Glutamatergic neuron (in vitro differentiated cells): ENCODE data around the gene FAM171A1. TPM values are rescaled to one million over a fixed set of nuclear protein-coding genes. Genes with fewer than 3 reads are reported as not detected.

Experiments
- DNase-seq: peaks from one replicate; pipeline ENCODE4 v3.0.0; 2022
- H3K27ac Mint-ChIP-seq: one replicate; pipeline ENCODE4 v1.8.0; 2020; ENCODE audit warnings: mild to moderate bottlenecking, mixed read lengths, inconsistent platforms; ENCODE audit not compliant: unreplicated experiment
- H3K27me3 Mint-ChIP-seq: one replicate; pipeline ENCODE4 v1.8.0; 2020; ENCODE audit warnings: mild to moderate bottlenecking, moderate library complexity, mixed read lengths, inconsistent platforms; ENCODE audit not compliant: unreplicated experiment
- H3K36me3 Mint-ChIP-seq: one replicate; pipeline ENCODE4 v1.8.0; 2020; ENCODE audit warnings: mild to moderate bottlenecking, mixed read lengths, inconsistent platforms; ENCODE audit not compliant: unreplicated experiment
- H3K4me1 Mint-ChIP-seq: one replicate; pipeline ENCODE4 v1.8.0; 2020; ENCODE audit warnings: mild to moderate bottlenecking, low read depth, mixed read lengths, inconsistent platforms; ENCODE audit not compliant: unreplicated experiment
- H3K4me3 Mint-ChIP-seq: one replicate; pipeline ENCODE4 v1.8.0; 2020; ENCODE audit warnings: mild to moderate bottlenecking, mixed read lengths, inconsistent platforms; ENCODE audit not compliant: unreplicated experiment
- H3K9me3 Mint-ChIP-seq: one replicate; pipeline ENCODE4 v1.8.0; 2020; ENCODE audit warnings: mild to moderate bottlenecking, moderate library complexity, mixed read lengths, inconsistent platforms; ENCODE audit not compliant: unreplicated experiment
- total RNA-seq: library from RNA; stranded (reverse); fragmentation: NEBNext Ultra II Directional; extraction: Animal tissue kit (Norgen Biotek cat#: 25700); gene quantifications from one replicate; pipeline ENCODE4 v1.2.1, GENCODE V29; 2021; ENCODE audit not compliant: unreplicated experiment
- TF ChIP-seq, protein P1 (sequence below): fragments of 200-600 bp; sonication (generic); IDR thresholded peaks from one replicate; pipeline ENCODE4 v1.5.0; 2021; ENCODE audit not compliant: partially characterized antibody, unreplicated experiment

The FAM171A1 gene
- total RNA-seq, 1 donor from 2014 or later = 186 TPM

DNA sequence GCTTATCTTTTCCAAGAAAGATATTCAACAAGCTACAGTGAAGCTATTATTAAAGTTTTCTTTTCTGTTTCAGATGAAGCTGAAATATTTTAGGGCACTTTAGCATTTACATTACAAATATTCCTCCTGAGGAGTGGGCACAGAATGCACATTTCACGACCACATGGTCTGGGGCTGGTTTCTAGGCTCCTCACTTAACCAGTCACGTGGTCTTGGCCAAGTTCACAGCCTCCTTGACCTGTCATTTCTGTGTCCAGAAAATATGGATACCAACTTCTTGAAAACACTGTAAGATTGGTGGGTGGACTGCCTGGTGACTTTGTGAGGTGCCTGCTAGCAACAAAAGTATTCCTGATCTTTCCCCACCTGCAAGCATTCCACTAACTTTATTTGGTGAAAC lies 70.9 kb downstream of the FAM171A1 start:
- TF ChIP-seq, protein P1, sequence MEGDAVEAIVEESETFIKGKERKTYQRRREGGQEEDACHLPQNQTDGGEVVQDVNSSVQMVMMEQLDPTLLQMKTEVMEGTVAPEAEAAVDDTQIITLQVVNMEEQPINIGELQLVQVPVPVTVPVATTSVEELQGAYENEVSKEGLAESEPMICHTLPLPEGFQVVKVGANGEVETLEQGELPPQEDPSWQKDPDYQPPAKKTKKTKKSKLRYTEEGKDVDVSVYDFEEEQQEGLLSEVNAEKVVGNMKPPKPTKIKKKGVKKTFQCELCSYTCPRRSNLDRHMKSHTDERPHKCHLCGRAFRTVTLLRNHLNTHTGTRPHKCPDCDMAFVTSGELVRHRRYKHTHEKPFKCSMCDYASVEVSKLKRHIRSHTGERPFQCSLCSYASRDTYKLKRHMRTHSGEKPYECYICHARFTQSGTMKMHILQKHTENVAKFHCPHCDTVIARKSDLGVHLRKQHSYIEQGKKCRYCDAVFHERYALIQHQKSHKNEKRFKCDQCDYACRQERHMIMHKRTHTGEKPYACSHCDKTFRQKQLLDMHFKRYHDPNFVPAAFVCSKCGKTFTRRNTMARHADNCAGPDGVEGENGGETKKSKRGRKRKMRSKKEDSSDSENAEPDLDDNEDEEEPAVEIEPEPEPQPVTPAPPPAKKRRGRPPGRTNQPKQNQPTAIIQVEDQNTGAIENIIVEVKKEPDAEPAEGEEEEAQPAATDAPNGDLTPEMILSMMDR = no peak
- H3K27me3 Mint-ChIP-seq = no peaks in the 10 kb centered on the region

DNA sequence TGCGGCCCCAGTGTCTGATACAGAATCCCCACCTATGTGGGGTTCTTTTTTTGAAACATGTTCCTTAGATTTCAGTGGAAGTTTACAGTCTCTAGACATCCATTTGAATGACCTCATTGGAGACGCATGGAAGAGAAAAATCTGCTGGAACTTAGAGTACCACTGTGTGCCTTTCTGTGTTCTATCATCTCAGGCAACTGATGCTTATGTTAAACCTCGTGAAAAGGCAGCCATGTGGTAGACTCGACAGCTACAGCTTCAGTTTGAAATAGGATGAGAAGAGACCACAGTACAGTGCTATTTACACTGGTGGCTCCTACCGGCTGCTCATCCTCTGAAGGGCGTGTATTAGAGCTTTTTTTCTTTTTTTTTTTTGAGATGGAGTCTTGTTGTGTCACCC lies 74.4 kb downstream of the FAM171A1 start:
- H3K27me3 Mint-ChIP-seq = no peaks in the 10 kb centered on the region
- H3K27ac Mint-ChIP-seq = no peak overlapping the region
- peaks cover 33% of the 10 kb centered on the region for H3K4me1 Mint-ChIP-seq
- no peak for DNase-seq
- H3K9me3 Mint-ChIP-seq = peaks cover 2% of the 10 kb centered on the region
- TF ChIP-seq, protein P1 = no peak
- no peaks in the 10 kb centered on the region for H3K36me3 Mint-ChIP-seq
- H3K4me3 Mint-ChIP-seq = no peak overlapping the region

More for the DNA sequence above, 70.9 kb downstream of the FAM171A1 start:
- H3K4me3 Mint-ChIP-seq = no peak overlapping the region
- no peak for DNase-seq
- no peak overlapping the region for H3K27ac Mint-ChIP-seq
- H3K9me3 Mint-ChIP-seq = peaks cover 2% of the 10 kb centered on the region
- no peaks in the 10 kb centered on the region for H3K36me3 Mint-ChIP-seq
- peaks cover 28% of the 10 kb centered on the region for H3K4me1 Mint-ChIP-seq

DNA sequence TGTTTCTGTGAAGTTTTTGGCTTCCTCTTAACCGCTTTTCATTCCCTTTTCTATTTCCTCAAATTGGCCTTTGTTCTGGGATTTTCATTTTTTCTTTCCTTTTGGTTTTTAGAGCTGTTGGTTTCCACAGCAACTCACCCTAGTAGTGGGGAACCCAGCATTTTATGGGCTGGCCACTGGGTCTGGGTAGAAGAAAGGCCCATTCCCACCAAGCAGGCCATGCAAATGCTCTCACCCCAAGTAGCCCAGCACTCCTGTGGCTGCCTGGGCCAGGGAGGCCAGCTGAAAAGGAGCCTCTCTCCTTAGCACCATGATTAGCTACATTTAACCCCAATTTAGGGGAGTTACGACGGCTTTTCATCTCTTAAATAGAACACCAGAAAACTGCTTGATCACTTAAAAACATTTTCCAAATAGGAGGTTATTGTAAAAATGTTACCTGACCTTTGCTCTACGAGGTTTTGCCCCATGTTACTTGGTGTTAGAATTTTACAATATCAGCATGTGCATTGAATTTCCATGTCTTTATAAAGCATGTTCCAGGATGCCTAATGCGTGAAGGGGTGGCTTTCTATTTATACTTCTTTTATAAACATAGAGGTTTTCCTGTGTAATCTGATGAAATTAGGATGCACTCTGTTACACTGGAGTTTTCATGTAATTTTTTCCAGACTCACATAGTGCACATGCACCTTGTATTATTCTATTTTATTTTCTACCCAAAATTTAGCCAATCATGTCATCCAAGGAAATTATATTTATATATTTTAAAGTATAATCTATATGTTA lies 75.4 kb downstream of the FAM171A1 start:
- H3K4me1 Mint-ChIP-seq = peaks cover 34% of the 10 kb centered on the region
- peak overlapping the region; percentile 21 for H3K27ac Mint-ChIP-seq
- H3K4me3 Mint-ChIP-seq = no peak overlapping the region
- H3K36me3 Mint-ChIP-seq = no peaks in the 10 kb centered on the region
- peaks cover 1% of the 10 kb centered on the region for H3K27me3 Mint-ChIP-seq
- peaks cover 2% of the 10 kb centered on the region for H3K9me3 Mint-ChIP-seq
- DNase-seq = no peak
- TF ChIP-seq, protein P1 = no peak

DNA sequence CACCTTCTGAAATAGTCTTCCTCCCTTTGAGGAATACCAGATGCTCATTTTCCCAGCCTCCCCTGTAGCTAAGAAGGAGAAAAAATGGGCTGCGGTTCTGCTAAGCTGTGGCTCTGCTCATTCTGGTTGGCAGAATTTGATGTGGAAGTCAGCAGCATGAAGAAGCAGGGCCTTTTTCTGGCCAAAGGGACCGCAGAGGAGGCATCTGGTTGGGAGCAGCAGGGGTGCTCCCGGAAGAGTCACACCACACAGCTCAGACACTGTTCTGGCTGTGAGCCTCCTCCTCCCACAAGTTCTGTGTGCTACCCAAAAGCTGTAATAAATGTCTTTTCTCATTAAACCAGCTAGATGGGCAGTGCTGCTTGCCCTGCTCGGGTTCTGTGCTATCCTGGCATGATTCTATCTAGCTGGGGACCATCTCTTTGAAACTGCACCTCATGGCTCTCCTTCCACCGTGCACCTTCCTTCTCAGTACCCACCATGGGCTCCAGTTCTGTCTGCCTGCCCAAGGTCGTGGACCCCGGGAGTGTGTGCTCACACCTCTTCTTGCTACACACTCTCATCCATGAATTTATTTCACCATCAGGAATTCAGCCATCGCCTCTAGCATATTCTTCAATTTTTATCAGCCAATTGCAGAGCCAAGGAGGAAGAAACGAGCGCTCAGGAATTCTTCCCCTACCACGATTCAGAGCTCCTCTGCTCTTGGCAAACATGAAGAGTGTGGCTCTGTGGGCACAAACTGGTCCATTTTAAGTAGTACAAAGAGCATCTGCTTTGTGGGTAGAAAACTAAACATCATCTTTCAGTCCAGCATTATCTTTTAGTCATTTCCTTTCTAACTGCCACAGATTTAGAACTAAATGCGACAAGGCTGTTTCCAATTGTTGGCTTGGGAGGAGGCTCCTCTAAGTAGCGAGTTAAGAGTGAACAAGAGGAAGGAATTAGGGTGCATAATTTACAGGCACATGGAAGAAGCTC lies 76.9 kb downstream of the FAM171A1 start:
- peak overlapping the region; percentile 62 for H3K27ac Mint-ChIP-seq
- DNase-seq = no peak
- H3K27me3 Mint-ChIP-seq = peaks cover 5% of the 10 kb centered on the region
- H3K4me1 Mint-ChIP-seq = peaks cover 38% of the 10 kb centered on the region
- TF ChIP-seq, protein P1 = no peak
- peaks cover 2% of the 10 kb centered on the region for H3K9me3 Mint-ChIP-seq
- no peak overlapping the region for H3K4me3 Mint-ChIP-seq
- H3K36me3 Mint-ChIP-seq = no peaks in the 10 kb centered on the region
